ENCODE measurements around the gene HAGH. TPM values are rescaled to one million over a fixed set of nuclear protein-coding genes. Genes with fewer than 3 reads are reported as not detected.

Gene HAGH
- total RNA-seq, 1 donor from 2014 or later, result 35.9 TPM

DNA sequence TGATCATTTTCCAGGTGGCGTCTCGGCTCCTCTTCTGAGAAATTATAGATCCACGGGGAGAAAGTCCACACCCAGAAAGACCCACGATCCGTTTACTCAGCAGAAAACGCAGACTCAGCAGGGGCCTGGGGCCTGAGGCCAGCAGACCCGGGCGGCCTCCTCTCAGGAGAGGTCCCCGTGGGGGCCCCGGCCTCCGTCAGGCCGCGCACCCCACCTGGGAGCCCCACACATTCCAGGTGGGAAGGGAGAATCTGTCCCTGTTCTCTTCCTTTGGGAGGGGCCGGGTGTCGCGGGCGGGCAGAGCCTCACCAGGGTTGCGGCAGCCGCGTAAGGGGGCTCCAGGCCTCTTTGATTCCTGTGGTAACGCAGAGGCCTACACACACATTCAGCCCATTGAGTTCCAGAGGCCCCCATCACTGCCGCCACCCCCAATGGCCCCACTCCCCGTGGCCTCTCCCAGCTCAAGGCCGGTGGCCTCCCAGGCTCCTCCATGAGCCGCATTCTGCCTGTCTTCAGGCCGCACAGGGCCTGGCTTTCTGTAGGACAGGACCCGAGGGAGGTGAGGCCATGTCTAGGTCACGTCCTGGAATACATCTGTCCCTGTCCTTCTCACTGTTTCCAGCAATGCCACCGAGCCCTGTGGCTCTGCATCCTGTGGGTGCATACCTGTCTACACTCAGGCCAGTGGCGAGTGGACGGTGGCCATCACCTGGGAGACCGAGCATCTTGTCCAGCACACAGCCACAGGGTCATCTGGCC, 31.5 kb downstream of the HAGH start:
- peaks cover 21% of the 10 kb centered on the region for H3K36me3 Mint-ChIP-seq (ENCODE audit: low read depth, unreplicated experiment)
- no peaks in the 10 kb centered on the region for H3K27me3 Mint-ChIP-seq (ENCODE audit: low read depth, unreplicated experiment)
- no peak overlapping the region for H3K27ac Mint-ChIP-seq (ENCODE audit: unreplicated experiment)
- Histone ChIP-seq H3K4me1 (ENCODE audit: insufficient read depth, low read length) (no peaks in the 10 kb centered on the region), H3K4me2 (ENCODE audit: low read length) (no peak overlapping the region), H3K27me3 (ENCODE audit: insufficient read depth, low read length) (no peaks in the 10 kb centered on the region), H3K4me3 (ENCODE audit: insufficient read depth, low read depth, low read length) (no peak overlapping the region), H3K79me2 (ENCODE audit: insufficient read depth, low read length) (no peaks in the 10 kb centered on the region), H3K36me3 (ENCODE audit: insufficient read depth, low read length) (no peaks in the 10 kb centered on the region), H3K27ac (ENCODE audit: low read depth, low read length) (no peak overlapping the region), H4K20me1 (ENCODE audit: insufficient read depth, low read length) (no peaks in the 10 kb centered on the region), H3K9me3 (ENCODE audit: insufficient read depth, low read depth, low read length) (peaks cover 4% of the 10 kb centered on the region), H3K9ac (ENCODE audit: low read length) (no peak overlapping the region), H2AFZ (ENCODE audit: low read depth, low read length) (no peak overlapping the region)
- no peak overlapping the region for H3K4me3 Mint-ChIP-seq (ENCODE audit: unreplicated experiment)
- FAIRE-seq, result no peak
- TF ChIP-seq, protein P1, sequence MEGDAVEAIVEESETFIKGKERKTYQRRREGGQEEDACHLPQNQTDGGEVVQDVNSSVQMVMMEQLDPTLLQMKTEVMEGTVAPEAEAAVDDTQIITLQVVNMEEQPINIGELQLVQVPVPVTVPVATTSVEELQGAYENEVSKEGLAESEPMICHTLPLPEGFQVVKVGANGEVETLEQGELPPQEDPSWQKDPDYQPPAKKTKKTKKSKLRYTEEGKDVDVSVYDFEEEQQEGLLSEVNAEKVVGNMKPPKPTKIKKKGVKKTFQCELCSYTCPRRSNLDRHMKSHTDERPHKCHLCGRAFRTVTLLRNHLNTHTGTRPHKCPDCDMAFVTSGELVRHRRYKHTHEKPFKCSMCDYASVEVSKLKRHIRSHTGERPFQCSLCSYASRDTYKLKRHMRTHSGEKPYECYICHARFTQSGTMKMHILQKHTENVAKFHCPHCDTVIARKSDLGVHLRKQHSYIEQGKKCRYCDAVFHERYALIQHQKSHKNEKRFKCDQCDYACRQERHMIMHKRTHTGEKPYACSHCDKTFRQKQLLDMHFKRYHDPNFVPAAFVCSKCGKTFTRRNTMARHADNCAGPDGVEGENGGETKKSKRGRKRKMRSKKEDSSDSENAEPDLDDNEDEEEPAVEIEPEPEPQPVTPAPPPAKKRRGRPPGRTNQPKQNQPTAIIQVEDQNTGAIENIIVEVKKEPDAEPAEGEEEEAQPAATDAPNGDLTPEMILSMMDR (IDR thresholded peaks at IDR 0.05; ENCODE audit: insufficient read depth, low read depth, low read length), result no peak
- TF ChIP-seq EZH2 (IDR thresholded peaks at IDR 0.05; ENCODE audit: insufficient read depth, low read length), result no peak
- no peak for DNase-seq (ENCODE audit: low read depth)
- no peaks in the 10 kb centered on the region for H3K4me1 Mint-ChIP-seq (ENCODE audit: low read depth, unreplicated experiment)
- peaks cover 18% of the 10 kb centered on the region for H3K9me3 Mint-ChIP-seq (ENCODE audit: unreplicated experiment)

DNA sequence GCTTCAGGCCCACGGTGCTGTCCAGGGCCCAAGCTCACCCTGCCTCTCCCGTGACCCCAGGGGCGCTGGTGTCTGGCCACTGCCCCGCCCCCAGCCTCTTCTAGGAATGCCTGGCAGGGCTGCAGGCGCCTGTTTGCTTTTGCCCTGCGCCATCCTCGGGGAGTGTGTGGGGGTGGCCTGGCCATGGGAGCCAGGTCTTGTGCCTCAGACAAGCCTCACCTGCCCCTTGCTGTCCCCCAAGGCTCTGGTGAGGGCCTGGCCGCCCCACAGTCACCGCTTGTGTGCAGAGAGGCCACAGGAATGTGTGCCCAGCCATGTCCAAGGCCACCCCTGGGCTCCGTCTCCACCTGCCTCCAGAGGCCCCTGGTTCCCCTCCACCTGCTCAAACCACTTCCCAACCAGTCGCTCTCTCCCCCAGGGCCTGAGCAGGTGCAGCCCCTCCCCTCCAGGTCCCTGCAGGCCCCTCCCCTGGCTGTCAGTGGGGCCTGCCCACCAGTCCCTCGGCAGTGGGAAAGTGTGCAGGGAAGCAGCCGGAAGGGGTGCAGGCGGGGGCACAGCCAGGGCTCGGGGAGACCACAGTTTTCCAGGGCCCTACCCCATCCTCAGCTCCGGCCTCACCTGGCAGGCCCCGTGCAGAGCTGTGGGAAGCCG, 32.3 kb downstream of the HAGH start:
- peaks cover 4% of the 10 kb centered on the region for H3K9me3 ChIP-seq (ENCODE audit: insufficient read depth, low read depth, low read length)
- H3K27ac ChIP-seq (ENCODE audit: low read depth, low read length), result no peak overlapping the region
- no peak overlapping the region for H2AFZ ChIP-seq (ENCODE audit: low read depth, low read length)
- H3K36me3 ChIP-seq (ENCODE audit: insufficient read depth, low read length), result no peaks in the 10 kb centered on the region
- no peaks in the 10 kb centered on the region for H3K4me1 ChIP-seq (ENCODE audit: insufficient read depth, low read length)
- Mint-ChIP-seq H3K27me3 (ENCODE audit: low read depth, unreplicated experiment) (no peaks in the 10 kb centered on the region), H3K9me3 (ENCODE audit: unreplicated experiment) (peaks cover 15% of the 10 kb centered on the region), H3K36me3 (ENCODE audit: low read depth, unreplicated experiment) (peaks cover 15% of the 10 kb centered on the region), H3K4me3 (ENCODE audit: unreplicated experiment) (no peak overlapping the region), H3K27ac (ENCODE audit: unreplicated experiment) (no peak overlapping the region), H3K4me1 (ENCODE audit: low read depth, unreplicated experiment) (no peaks in the 10 kb centered on the region)
- DNase-seq (ENCODE audit: low read depth) (no peak), FAIRE-seq (no peak)
- H3K9ac ChIP-seq (ENCODE audit: low read length), result no peak overlapping the region
- no peaks in the 10 kb centered on the region for H4K20me1 ChIP-seq (ENCODE audit: insufficient read depth, low read length)
- no peak overlapping the region for H3K4me3 ChIP-seq (ENCODE audit: insufficient read depth, low read depth, low read length)
- H3K79me2 ChIP-seq (ENCODE audit: insufficient read depth, low read length), result no peaks in the 10 kb centered on the region
- TF ChIP-seq, protein P1 (IDR thresholded peaks at IDR 0.05; ENCODE audit: insufficient read depth, low read depth, low read length), result no peak
- TF ChIP-seq EZH2 (IDR thresholded peaks at IDR 0.05; ENCODE audit: insufficient read depth, low read length), result no peak
- no peaks in the 10 kb centered on the region for H3K27me3 ChIP-seq (ENCODE audit: insufficient read depth, low read length)
- H3K4me2 ChIP-seq (ENCODE audit: low read length), result no peak overlapping the region
